Ishikawa (cell line): ENCODE results near the gene SLCO2B1.

Experiments
- CEBPB ChIP-seq: IDR thresholded peaks from 2 replicates; pipeline ENCODE4 v1.6.1; 2012
- RAD21 ChIP-seq: IDR thresholded peaks from 2 replicates; pipeline ENCODE4 v1.6.1; 2012; ENCODE audit warnings: low read depth
- REST ChIP-seq: IDR thresholded peaks from 2 replicates; pipeline ENCODE4 v1.6.1; 2012; ENCODE audit warnings: low read depth, mild to moderate bottlenecking
- TCF12 ChIP-seq: IDR thresholded peaks from 2 replicates; pipeline ENCODE4 v1.6.1; 2012; ENCODE audit warnings: low read depth

- TF ChIP-seq RAD21 (no peak), TCF12 (no peak), CEBPB (no peak), REST (no peak)
Observed at GRCh38 chr11:75191330-75191717, 40.4 kb downstream of the SLCO2B1 start.
